Colonic mucosa (tissue), 4 donors: ENCODE results near the gene TMPRSS13. TPM values are rescaled to one million over a fixed set of nuclear protein-coding genes. Genes with fewer than 3 reads are reported as not detected.

Experiments used
- DNase-seq: peaks from one replicate; pipeline ENCODE4 v3.0.0-alpha.2; 2020
- H3K27ac ChIP-seq: fragments of 200-600 bp; one replicate; pipeline ENCODE4 v1.8.0; 2021
- H3K27me3 ChIP-seq: fragments of 200-600 bp; one replicate; pipeline ENCODE4 v1.8.0; 2021
- H3K36me3 ChIP-seq: fragments of 200-600 bp; one replicate; pipeline ENCODE4 v1.8.0; 2021
- H3K4me1 ChIP-seq: fragments of 200-600 bp; one replicate; pipeline ENCODE4 v1.8.0; 2021; ENCODE audit warnings: mild to moderate bottlenecking
- H3K4me3 ChIP-seq: fragments of 200-600 bp; one replicate; pipeline ENCODE4 v1.8.0; 2021
- H3K9ac ChIP-seq, 2 donors: one replicate each; pipeline ENCODE4 v1.7.0; 2013; ENCODE audit warnings: control low read depth in 2 of 2, low read depth in 2 of 2, low read length in 2 of 2
- H3K9me3 ChIP-seq: fragments of 200-600 bp; one replicate; pipeline ENCODE4 v1.8.0; 2021
- intact Hi-C: fragments of 100-400 bp; cut with DNase I; formaldehyde crosslinking; loops from one replicate; pipeline ENCODE4 v1.14.1; 2022
- total RNA-seq, 2 donors: library from RNA; stranded (reverse); fragmentation: NEBNext Ultra II Directional in 1 of 2; extraction: Animal tissue kit (Norgen Biotek cat#: 25700) in 1 of 2; gene quantifications; one replicate each; pipeline ENCODE4 v1.2.1, GENCODE V29; 2021
- TF ChIP-seq, protein P1 (sequence below): fragments of 200-600 bp; IDR thresholded peaks from one replicate; pipeline ENCODE4 v1.8.0; 2022; ENCODE audit warnings: antibody characterized with exemption, mild to moderate bottlenecking
- donor health status: healthy.
- donor health status: DM: no; HTN: no; CAD: no.
- donor health status: DM: no; HTN: no; CAD: no.

The TMPRSS13 gene
- total RNA-seq, 2 donors from 2014 or later = 1.5 to 1.6 TPM

DNA sequence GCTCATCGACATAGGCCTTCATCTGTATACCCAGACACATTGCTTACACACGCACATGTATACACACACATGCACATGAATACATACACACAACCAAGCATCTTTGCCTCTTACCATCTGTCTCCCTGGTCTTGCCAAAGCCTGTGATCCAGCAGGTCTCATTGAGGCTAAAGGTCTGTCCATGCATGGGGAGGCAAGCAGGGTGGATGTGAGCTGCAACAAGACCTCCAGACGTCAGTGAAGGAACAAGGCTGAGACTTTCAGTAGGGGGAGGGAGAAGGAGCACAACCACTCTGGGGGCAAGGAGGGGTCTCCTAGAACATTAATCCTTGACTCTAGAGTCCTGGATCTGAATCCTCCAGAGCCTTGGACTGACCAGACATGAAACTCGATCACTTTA is 23.7 kb downstream of the TMPRSS13 start:
- H3K9me3 ChIP-seq = no peaks in the 10 kb centered on the region
- H3K9ac ChIP-seq = no peak overlapping the region
- intact Hi-C loops = no loop called here
- no peak overlapping the region for H3K27ac ChIP-seq
- TF ChIP-seq, protein P1, sequence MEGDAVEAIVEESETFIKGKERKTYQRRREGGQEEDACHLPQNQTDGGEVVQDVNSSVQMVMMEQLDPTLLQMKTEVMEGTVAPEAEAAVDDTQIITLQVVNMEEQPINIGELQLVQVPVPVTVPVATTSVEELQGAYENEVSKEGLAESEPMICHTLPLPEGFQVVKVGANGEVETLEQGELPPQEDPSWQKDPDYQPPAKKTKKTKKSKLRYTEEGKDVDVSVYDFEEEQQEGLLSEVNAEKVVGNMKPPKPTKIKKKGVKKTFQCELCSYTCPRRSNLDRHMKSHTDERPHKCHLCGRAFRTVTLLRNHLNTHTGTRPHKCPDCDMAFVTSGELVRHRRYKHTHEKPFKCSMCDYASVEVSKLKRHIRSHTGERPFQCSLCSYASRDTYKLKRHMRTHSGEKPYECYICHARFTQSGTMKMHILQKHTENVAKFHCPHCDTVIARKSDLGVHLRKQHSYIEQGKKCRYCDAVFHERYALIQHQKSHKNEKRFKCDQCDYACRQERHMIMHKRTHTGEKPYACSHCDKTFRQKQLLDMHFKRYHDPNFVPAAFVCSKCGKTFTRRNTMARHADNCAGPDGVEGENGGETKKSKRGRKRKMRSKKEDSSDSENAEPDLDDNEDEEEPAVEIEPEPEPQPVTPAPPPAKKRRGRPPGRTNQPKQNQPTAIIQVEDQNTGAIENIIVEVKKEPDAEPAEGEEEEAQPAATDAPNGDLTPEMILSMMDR = no peak
- H3K36me3 ChIP-seq = no peaks in the 10 kb centered on the region
- peaks cover 4% of the 10 kb centered on the region for H3K4me1 ChIP-seq
- DNase-seq = no peak
- H3K4me3 ChIP-seq = no peak overlapping the region
- H3K27me3 ChIP-seq = no peaks in the 10 kb centered on the region

DNA sequence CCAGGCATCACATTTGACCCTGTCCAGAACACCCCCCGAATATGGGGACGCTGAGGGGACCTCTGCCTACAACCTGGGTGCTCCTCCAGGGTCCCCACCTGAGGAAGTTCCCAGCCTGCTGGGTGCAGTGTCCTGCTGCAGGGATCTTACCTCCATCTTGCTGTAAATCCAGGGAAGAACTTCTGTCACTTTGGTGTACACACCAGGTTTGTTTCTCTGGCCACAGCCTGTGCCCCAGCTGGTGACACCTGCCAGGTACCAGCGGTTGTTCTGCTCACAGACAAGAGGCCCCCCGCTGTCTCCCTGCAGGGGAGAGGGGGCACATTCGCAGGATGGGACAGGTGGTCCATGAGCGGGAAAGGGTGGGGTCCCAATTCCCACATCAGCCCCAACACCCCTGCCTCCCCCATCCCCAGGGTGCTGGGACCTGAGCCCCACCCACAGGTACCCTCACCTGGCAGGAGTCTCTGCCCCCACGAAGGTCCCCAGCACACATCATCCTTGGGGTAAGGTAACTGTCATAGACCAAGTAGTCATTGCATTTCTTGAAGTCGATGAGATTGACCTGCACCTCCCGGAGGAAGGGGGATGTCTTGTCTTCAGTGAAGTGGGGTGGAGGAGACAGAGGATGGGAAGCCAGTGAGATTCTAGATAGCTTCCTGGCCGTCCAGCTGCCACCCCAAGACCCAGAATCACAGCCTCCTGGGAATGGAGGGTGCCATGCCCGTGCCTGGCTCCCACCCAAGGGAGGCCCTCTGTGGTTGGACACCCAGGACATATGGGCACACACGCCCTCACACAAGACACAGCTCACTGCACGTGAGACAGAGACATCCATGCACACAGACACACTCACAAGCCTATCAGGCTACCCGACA is 25.5 kb downstream of the TMPRSS13 start:
- no peaks in the 10 kb centered on the region for H3K27me3 ChIP-seq
- no peak overlapping the region for H3K4me3 ChIP-seq
- H3K9me3 ChIP-seq = no peaks in the 10 kb centered on the region
- no peaks in the 10 kb centered on the region for H3K36me3 ChIP-seq
- H3K4me1 ChIP-seq = peaks cover 4% of the 10 kb centered on the region
- H3K27ac ChIP-seq = no peak overlapping the region
- TF ChIP-seq, protein P1 = no peak
- no peak overlapping the region for H3K9ac ChIP-seq
- DNase-seq = no peak
- intact Hi-C loops = no loop called here

DNA sequence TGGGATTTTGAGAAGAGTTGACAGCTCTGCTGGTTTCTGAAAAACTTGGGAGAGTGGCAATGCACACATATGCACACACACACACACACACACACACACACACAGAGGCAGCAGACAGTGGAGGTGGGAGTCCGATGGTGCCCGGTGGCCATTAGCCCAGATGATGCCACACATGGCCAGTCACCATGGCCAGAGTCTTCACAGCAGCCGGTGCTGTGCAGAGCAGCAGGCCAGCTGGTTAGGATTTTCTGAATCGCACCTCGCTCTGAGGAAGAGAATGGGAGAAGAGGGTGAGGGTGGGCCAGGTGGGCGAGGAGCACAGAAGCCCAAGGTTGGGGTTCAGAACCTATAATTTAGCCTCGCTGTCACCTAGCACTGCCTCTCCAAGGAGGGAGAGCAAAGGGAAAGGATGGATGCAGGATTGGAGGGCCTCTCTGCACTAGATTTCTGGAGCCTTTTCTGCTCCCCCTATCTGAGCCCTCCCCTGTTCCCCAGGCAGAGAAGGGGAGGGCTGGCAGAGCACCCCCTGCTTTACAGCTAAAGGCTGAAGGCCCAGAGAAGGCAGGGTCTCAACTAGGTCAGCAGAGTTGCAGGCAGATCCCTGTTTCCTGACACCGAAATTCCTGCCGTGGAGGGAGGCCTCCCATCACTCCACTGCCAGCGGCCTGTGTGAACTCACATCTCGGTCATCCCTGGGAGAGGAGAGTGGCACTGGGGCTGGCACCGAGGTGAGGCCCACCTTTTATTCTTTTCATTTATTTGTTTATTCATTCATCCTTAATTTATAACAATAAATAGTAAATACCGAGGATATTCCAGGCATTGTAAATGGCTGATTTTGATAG is 27.0 kb downstream of the TMPRSS13 start:
- TF ChIP-seq, protein P1 = no peak
- no peaks in the 10 kb centered on the region for H3K36me3 ChIP-seq
- DNase-seq = no peak
- intact Hi-C loops = no loop called here
- no peaks in the 10 kb centered on the region for H3K27me3 ChIP-seq
- no peak overlapping the region for H3K9ac ChIP-seq
- H3K9me3 ChIP-seq = no peaks in the 10 kb centered on the region
- H3K4me3 ChIP-seq = no peak overlapping the region
- H3K4me1 ChIP-seq = no peaks in the 10 kb centered on the region
- H3K27ac ChIP-seq = no peak overlapping the region

DNA sequence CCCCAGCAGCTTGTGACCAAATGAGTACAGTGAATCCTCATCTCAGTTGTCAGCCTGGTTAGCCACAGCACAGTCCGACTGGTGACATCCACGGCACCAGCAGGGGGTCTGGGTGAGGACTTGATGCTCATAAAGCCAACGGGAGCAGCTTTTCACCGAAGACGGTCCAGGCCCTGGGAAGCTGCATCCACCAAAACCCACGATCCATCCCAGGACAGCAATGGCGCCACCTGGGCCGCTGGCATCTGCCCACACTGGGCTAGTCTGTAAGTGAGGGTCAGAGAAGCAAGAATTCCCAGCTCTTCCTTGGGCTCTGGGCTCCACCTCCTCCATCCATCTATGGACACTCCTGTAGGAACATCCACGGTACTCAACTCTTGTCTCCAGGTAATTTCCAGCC is 27.6 kb downstream of the TMPRSS13 start:
- intact Hi-C loops = no loop called here
- no peak overlapping the region for H3K27ac ChIP-seq
- DNase-seq = no peak
- no peaks in the 10 kb centered on the region for H3K4me1 ChIP-seq
- no peaks in the 10 kb centered on the region for H3K9me3 ChIP-seq
- no peaks in the 10 kb centered on the region for H3K27me3 ChIP-seq
- TF ChIP-seq, protein P1 = no peak
- no peak overlapping the region for H3K9ac ChIP-seq
- no peaks in the 10 kb centered on the region for H3K36me3 ChIP-seq
- H3K4me3 ChIP-seq = no peak overlapping the region

DNA sequence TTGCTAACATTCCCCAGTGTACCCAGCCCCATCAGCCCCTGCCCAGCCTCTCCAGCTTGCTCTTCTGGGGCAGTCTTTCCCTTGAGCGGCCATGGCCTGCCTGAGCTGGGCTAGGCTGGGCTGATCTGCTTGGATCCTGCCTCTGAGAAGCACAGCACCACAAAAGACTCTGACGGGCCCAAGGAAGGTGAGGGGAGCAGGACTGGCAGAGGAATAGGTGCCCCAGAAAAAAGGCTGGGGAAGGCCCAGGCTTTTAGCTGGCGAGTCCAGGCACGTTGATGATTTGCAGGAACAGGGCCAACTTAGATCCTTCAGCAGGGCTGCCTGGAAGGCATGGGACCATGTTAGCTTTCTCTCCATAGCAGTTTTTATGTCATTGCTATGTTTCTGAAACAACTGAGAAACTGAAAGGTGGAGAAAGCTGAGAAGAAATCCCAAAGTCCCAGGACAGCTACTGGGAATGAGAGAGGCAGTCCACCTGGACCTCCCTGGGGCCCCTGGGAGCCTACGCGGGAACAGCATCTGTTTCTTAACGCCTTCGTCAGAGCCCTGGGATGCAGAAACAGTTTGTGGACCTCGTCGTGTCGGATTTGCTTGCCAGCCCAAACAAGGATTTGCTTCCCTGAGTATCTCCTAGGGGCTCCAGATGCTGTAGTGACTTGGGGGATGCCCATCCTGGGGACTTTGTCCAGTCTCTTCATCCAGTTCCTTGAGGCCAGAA is 28.3 kb downstream of the TMPRSS13 start:
- TF ChIP-seq, protein P1 = no peak
- DNase-seq = no peak
- Histone ChIP-seq H3K9me3 (no peaks in the 10 kb centered on the region), H3K9ac (no peak overlapping the region), H3K36me3 (no peaks in the 10 kb centered on the region), H3K27me3 (no peaks in the 10 kb centered on the region), H3K27ac (no peak overlapping the region), H3K4me3 (no peak overlapping the region), H3K4me1 (no peaks in the 10 kb centered on the region)
- intact Hi-C loops = no loop called here
